Measurements from ENCODE around the gene PCDHA4.

The PCDHA4 gene

GRCh38 chr5:140808889-140809291 lies 2.0 kb downstream of the PCDHA4 start:
- H3K4me1 ChIP-seq (ENCODE audit: control insufficient read depth, insufficient read depth, low read length) = no peaks in the 10 kb centered on the region
- H3K36me3 ChIP-seq (ENCODE audit: control insufficient read depth in 2 of 2, insufficient read depth in 1 of 2, low read length in 2 of 2) = no peaks in the 10 kb centered on the region
- CTCF ChIA-PET = no interaction called here
- TF ChIP-seq SP3 (tag by site-specific recombination; IDR thresholded peaks at IDR 0.05) (no peak), ZNF221 (tag by site-specific recombination; IDR thresholded peaks at IDR 0.05; ENCODE audit: borderline replicate concordance) (no peak), ZNF645 (tag by site-specific recombination; IDR thresholded peaks at IDR 0.05) (no peak), ZNF423 (tag by site-specific recombination; IDR thresholded peaks at IDR 0.05) (no peak), ZNF155 (tag by site-specific recombination; IDR thresholded peaks at IDR 0.05) (no peak), SCRT2 (tag by site-specific recombination; IDR thresholded peaks at IDR 0.05) (no peak), SCRT1 (tag by site-specific recombination; IDR thresholded peaks at IDR 0.05; ENCODE audit: borderline replicate concordance) (no peak), ZNF501 (tag by site-specific recombination; IDR thresholded peaks at IDR 0.05) (no peak), ZIC2 (tag by site-specific recombination; IDR thresholded peaks at IDR 0.05) (no peak), KLF17 (tag by site-specific recombination; IDR thresholded peaks at IDR 0.05) (no peak), ZNF121 (tag by site-specific recombination; IDR thresholded peaks at IDR 0.05) (no peak), ZNF585B (tag by site-specific recombination; IDR thresholded peaks at IDR 0.05) (no peak), ZNF521 (tag by site-specific recombination; IDR thresholded peaks at IDR 0.05) (no peak), ZNF610 (tag by site-specific recombination; IDR thresholded peaks at IDR 0.05; ENCODE audit: borderline replicate concordance) (no peak)
- H3K9me3 ChIP-seq (ENCODE audit: control insufficient read depth, insufficient read depth, low read depth, low read length) = no peaks in the 10 kb centered on the region
- H3K4me3 ChIP-seq (ENCODE audit: low read depth, low read length) = no peak overlapping the region
- no peak overlapping the region for H3K27ac ChIP-seq (ENCODE audit: extremely low read depth, low read depth, low read length)
- POLR2A ChIA-PET = no interaction called here

- Histone ChIP-seq H3K27ac (ENCODE audit: extremely low read depth, low read depth, low read length) (no peak within 1 kb of the TSS), H3K4me1 (ENCODE audit: control insufficient read depth, insufficient read depth, low read length) (no peaks in the 10 kb centered on the region), H3K4me3 (ENCODE audit: low read depth, low read length) (no peak within 1 kb of the TSS), H3K9me3 (ENCODE audit: control insufficient read depth, insufficient read depth, low read depth, low read length) (no peaks in the 10 kb centered on the region), H3K36me3 (ENCODE audit: control insufficient read depth in 2 of 2, insufficient read depth in 1 of 2, low read length in 2 of 2) (no peaks in the 10 kb centered on the region)
- CTCF ChIA-PET = interaction anchor here (0.6 to 2.3 kb wide), 18 partner anchors 12 to 1461 kb away, joined by 3 to 16 read pairs (median 4); partner anchors contain the start of gene PCDHA8
- TF ChIP-seq ZNF2 (tag by site-specific recombination; IDR thresholded peaks at IDR 0.05) = 0 out of 2 replicates have a peak, but pooled peaks have one; percentile 34
- no peak for TF ChIP-seq ZBTB10 (tag by site-specific recombination; IDR thresholded peaks at IDR 0.05)
- POLR2A ChIA-PET = no interaction called here
Observed at GRCh38 chr5:140821375-140822280, 14.8 kb downstream of the PCDHA4 start, which contains the start of gene PCDHA5. Gene PCDHA5, plus strand, starts transcription at chr5:140821613.

- POLR2A ChIA-PET = no interaction called here
- Histone ChIP-seq H3K4me3 (ENCODE audit: low read depth, low read length) (no peak overlapping the region), H3K9me3 (ENCODE audit: control insufficient read depth, insufficient read depth, low read depth, low read length) (no peaks in the 10 kb centered on the region), H3K4me1 (ENCODE audit: control insufficient read depth, insufficient read depth, low read length) (no peaks in the 10 kb centered on the region), H3K36me3 (ENCODE audit: control insufficient read depth in 2 of 2, insufficient read depth in 1 of 2, low read length in 2 of 2) (no peaks in the 10 kb centered on the region), H3K27ac (ENCODE audit: extremely low read depth, low read depth, low read length) (no peak overlapping the region)
- CTCF ChIA-PET = interaction anchor here (0.6 to 2.3 kb wide), 12 partner anchors 12 to 1461 kb away, joined by 3 to 16 read pairs (median 4); partner anchors contain the start of gene PCDHA8
- no peak for TF ChIP-seq ZSCAN23 (tag by site-specific recombination; IDR thresholded peaks at IDR 0.05)
- TF ChIP-seq ZNF610 (tag by site-specific recombination; IDR thresholded peaks at IDR 0.05; ENCODE audit: borderline replicate concordance) = no peak
- no peak for TF ChIP-seq PATZ1 (tag by site-specific recombination; IDR thresholded peaks at IDR 0.05)
- TF ChIP-seq MZF1 (tag by site-specific recombination; IDR thresholded peaks at IDR 0.05; ENCODE audit: borderline replicate concordance) = no peak
Observed at GRCh38 chr5:140822281-140822629, 15.4 kb downstream of the PCDHA4 start.
